GM12872 (cell line): Measurements from ENCODE around the gene BAIAP3.

Experiments used
- TF ChIP-seq, protein P1 (sequence below): IDR thresholded peaks from 3 replicates; pipeline ENCODE4 v1.5.1; 2011; ENCODE audit warnings: low read depth, mild to moderate bottlenecking, low read length, moderate library complexity; ENCODE audit not compliant: insufficient read depth

Gene BAIAP3

DNA sequence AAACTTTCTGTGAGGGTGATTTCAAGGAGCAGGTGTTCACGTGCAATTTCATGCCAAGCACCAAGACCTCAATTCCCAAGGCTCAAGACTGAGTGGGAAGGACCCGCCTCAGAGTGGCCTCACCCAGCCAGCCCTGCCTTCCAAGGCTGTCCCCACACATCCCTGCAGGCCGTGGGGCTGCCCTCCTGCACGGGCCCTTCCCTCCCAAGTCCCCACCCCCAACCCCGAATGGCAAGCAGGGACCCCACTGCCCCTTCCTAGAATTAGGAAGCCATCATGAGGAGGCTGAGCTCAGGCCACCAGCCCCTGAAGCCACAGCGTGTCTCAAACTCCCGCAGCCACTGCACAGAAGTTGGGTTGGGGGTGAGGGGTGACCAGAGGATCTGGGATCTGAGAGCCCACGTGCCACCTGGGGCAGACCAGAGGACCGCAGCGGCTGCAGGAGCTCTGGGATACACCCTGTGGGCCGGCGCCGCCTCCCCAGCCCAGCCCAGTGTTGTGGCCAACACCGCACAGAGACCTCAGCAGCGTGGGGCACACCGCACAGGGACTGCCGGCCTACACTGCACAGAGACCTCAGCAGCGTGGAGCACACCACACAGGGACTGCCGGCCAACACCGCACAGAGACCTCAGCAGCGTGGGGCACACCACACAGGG lies 39.0 kb downstream of the BAIAP3 start:
- TF ChIP-seq, protein P1, sequence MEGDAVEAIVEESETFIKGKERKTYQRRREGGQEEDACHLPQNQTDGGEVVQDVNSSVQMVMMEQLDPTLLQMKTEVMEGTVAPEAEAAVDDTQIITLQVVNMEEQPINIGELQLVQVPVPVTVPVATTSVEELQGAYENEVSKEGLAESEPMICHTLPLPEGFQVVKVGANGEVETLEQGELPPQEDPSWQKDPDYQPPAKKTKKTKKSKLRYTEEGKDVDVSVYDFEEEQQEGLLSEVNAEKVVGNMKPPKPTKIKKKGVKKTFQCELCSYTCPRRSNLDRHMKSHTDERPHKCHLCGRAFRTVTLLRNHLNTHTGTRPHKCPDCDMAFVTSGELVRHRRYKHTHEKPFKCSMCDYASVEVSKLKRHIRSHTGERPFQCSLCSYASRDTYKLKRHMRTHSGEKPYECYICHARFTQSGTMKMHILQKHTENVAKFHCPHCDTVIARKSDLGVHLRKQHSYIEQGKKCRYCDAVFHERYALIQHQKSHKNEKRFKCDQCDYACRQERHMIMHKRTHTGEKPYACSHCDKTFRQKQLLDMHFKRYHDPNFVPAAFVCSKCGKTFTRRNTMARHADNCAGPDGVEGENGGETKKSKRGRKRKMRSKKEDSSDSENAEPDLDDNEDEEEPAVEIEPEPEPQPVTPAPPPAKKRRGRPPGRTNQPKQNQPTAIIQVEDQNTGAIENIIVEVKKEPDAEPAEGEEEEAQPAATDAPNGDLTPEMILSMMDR, result no peak

- TF ChIP-seq, protein P1, result no peak
These were observed 41.2 kb downstream of the BAIAP3 start for GRCh38 chr16:1374418-1375297.

DNA sequence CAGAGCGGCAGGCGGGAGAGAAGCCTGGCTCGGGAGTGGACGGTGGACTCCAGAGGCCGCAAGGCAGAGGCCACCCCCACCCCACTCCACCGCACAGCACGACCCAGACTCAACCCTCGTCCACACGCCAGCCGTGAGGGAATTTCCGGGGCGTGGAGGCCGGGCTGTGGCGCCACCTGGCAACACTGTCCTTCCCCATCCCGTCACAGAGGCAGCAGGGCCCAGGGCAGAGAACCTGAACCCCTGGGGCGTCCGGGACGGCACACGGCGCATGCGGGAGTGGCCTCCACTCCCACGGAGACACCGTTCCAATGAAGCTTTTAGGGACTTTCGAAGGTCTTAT lies 41.8 kb downstream of the BAIAP3 start:
- TF ChIP-seq, protein P1, result no peak

DNA sequence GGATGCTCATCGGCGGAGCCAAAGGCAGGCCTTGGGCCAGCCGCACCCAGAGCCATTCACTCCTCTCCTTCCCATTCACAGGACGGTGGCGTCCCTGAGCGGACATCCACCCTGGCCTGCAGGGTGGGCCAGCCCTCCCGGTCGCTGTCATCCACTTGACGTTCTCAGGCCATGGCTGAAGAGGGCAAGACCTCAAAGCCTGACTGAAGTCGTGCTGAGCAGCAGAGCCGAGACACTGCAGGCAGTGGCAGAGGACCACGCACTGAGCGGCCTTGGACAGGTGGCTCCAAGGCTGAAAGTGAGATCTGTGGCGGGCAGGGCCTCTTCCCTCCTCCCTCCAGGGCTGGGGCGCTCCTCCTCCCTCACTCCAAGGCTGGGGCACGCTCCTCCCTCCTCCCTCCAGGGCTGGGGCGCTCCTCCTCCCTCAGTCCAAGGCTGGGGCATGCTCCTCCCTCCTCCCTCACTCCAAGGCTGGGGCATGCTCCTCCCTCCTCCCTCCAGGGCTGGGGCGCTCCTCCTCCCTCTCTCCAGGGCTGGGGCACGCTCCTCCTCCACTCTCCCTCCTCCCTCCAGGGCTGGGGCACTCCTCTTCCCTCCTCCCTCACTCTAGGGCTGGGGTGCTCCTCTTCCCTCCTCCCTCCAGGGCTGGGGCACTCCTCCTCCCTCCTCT lies 42.4 kb downstream of the BAIAP3 start:
- TF ChIP-seq, protein P1, result no peak

DNA sequence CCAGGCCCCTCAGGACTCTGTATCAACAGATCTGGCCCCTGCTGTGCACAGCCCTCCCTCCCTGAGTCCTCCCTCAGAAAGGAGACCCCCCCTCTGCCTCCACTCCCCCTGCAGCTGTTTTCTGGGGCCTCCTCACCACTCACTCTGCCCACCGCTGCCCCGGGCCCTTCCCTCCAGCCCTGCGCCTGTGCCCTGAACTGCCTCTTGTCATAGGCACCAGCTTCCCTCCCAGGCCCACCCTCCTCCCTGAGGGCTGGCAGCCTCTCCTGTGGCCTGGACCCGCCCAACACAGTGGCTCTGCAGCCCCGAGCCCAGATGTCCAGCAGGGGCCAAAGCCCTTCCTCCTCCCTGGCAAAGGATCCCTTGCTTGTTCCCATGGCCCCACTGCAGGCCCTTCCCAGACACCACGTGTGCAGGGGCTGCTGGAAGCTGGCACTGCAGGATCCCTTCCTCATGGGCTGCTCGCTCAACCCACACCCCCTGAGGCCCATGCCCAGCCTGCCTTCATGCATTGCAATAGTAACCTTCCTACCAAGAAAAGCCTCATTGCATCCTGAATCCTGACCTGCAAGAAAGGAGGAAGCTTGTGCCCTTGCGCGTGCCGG lies 44.1 kb downstream of the BAIAP3 start:
- TF ChIP-seq, protein P1, result no peak

GRCh38 chr16:1378087-1378803 lies 44.8 kb downstream of the BAIAP3 start:
- TF ChIP-seq, protein P1, result no peak

- TF ChIP-seq, protein P1, result no peak
These were observed 45.4 kb downstream of the BAIAP3 start for GRCh38 chr16:1378804-1379303.
